ENCODE results near the gene GSAP.

GSAP gene

GRCh38 chr7:77386165-77386822 lies 29.9 kb downstream of the GSAP start:
- H3K4me3 ChIP-seq (ENCODE audit: low read depth, low read length), result no peak overlapping the region
- no peak for TF ChIP-seq CTCF (IDR thresholded peaks at IDR 0.05; ENCODE audit: low read depth, low read length)

GRCh38 chr7:77383333-77383740 lies 32.8 kb downstream of the GSAP start:
- no peak for TF ChIP-seq CTCF (IDR thresholded peaks at IDR 0.05; ENCODE audit: low read depth, low read length)
- no peak overlapping the region for H3K4me3 ChIP-seq (ENCODE audit: low read depth, low read length)

GRCh38 chr7:77382532-77382931 lies 33.6 kb downstream of the GSAP start:
- TF ChIP-seq CTCF (IDR thresholded peaks at IDR 0.05; ENCODE audit: low read depth, low read length), result no peak
- H3K4me3 ChIP-seq (ENCODE audit: low read depth, low read length), result no peak overlapping the region

GRCh38 chr7:77378584-77378983 lies 37.6 kb downstream of the GSAP start:
- TF ChIP-seq CTCF (IDR thresholded peaks at IDR 0.05; ENCODE audit: low read depth, low read length), result no peak
- H3K4me3 ChIP-seq (ENCODE audit: low read depth, low read length), result no peak overlapping the region

GRCh38 chr7:77370606-77371005 lies 45.5 kb downstream of the GSAP start:
- TF ChIP-seq CTCF (IDR thresholded peaks at IDR 0.05; ENCODE audit: low read depth, low read length), result no peak
- no peak overlapping the region for H3K4me3 ChIP-seq (ENCODE audit: low read depth, low read length)

GRCh38 chr7:77368974-77369373 lies 47.2 kb downstream of the GSAP start:
- H3K4me3 ChIP-seq (ENCODE audit: low read depth, low read length), result no peak overlapping the region

GRCh38 chr7:77367976-77368375 lies 48.2 kb downstream of the GSAP start:
- TF ChIP-seq CTCF (IDR thresholded peaks at IDR 0.05; ENCODE audit: low read depth, low read length), result no peak
- H3K4me3 ChIP-seq (ENCODE audit: low read depth, low read length), result no peak overlapping the region

More at GRCh38 chr7:77368974-77369373, 47.2 kb downstream of the GSAP start:
- TF ChIP-seq CTCF (IDR thresholded peaks at IDR 0.05; ENCODE audit: low read depth, low read length), result no peak
